ENCODE measurements around the gene SYTL3.

DNA sequence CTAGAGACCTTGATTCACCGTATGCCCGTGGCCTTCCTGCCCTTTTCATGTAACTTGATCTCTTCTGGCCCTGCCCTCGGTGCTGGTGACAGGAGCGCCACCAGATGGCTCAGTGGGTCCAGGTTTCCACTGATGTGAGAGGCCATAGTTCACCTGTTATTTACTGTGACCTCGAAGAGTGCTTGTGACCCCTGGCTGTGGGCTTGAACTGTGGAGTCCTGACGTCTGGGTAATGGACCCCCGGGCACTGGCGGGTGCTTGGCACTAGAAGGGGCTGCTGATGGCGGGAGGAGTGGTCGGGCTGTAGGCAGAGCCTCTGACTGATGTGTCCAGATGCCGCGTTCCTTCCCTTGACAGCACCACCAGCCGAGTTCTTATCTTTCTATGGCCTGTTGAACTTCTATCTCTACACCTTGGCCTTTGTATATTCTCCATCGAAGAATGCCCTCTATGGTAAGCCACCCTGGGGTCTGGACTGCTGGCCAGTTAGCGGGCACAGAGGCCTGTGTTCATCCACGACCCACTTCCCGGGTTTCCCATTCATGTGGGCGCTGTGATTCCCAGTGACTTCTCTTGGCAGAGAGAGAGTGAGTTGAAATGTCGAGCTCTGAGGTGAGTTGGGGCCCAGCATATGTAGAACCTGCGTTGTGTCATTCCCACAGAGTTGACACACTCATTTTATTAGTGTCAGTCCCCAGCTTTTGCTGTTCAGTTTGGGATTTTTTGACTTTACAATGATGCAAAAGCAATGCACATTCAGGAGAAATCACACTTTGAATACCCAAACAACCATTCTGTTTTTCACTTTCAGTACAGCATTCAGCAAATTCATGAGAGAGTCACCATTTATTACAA, 20.3 kb upstream of the SYTL3 start:
- TF ChIP-seq CTCF (IDR thresholded peaks at IDR 0.05) (peak in 9 of 12 donors; percentile 22 to 53 (median 37)), POLR2A (IDR thresholded peaks at IDR 0.05) (no peak)
